Brain microvascular endothelial cell (primary cell): ENCODE data around the gene DNPH1.

ENCODE experiments used
- DNase-seq: peaks from one replicate; pipeline ENCODE4 v3.0.0-alpha.2; 2020
- H3K27ac ChIP-seq: fragments of 250-450 bp; sonication (Bioruptor Pico); 2 replicates; pipeline ENCODE4 v1.5.1; 2020; ENCODE audit warnings: mild to moderate bottlenecking, moderate library complexity
- H3K27me3 ChIP-seq: fragments of 250-450 bp; sonication (Bioruptor Pico); replicated peaks from 2 replicates; pipeline ENCODE4 v1.5.1; 2020; ENCODE audit warnings: mild to moderate bottlenecking
- H3K36me3 ChIP-seq: fragments of 250-450 bp; sonication (Bioruptor Pico); replicated peaks from 2 replicates; pipeline ENCODE4 v1.5.1; 2020; ENCODE audit warnings: mild to moderate bottlenecking
- H3K4me3 ChIP-seq: 2 replicates; pipeline ENCODE4 v1.5.1; 2011; ENCODE audit warnings: low read depth, mild to moderate bottlenecking, control low read depth, low read length, moderate library complexity
- CTCF ChIP-seq: IDR thresholded peaks from 2 replicates; pipeline ENCODE4 v1.5.1; 2011; ENCODE audit warnings: low read depth, mild to moderate bottlenecking, moderate library complexity, low read length, control low read depth, inconsistent platforms; ENCODE audit errors: missing control alignments
- in situ Hi-C: cut with HindIII; loops from 2 replicates; pipeline ENCODE4 v1.10.0; 2017; ENCODE audit warnings: low sequenced_read_pairs, low pct_ligation_motif_present

Gene DNPH1

GRCh38 chr6:43189776-43190304, 39.4 kb downstream of the DNPH1 start:
- H3K27me3 ChIP-seq, result no peaks in the 10 kb centered on the region
- no peak for DNase-seq
- no peak overlapping the region for H3K27ac ChIP-seq
- TF ChIP-seq CTCF, result no peak
- no peak overlapping the region for H3K4me3 ChIP-seq
- H3K36me3 ChIP-seq, result peaks cover 10% of the 10 kb centered on the region
- in situ Hi-C loops, result no loop called here

GRCh38 chr6:43188426-43188825, 40.9 kb downstream of the DNPH1 start:
- DNase-seq, result no peak
- peaks cover 10% of the 10 kb centered on the region for H3K36me3 ChIP-seq
- H3K27ac ChIP-seq, result no peak overlapping the region
- in situ Hi-C loops, result no loop called here
- no peaks in the 10 kb centered on the region for H3K27me3 ChIP-seq
- TF ChIP-seq CTCF, result no peak
- H3K4me3 ChIP-seq, result no peak overlapping the region

GRCh38 chr6:43187821-43188220, 41.5 kb downstream of the DNPH1 start:
- no peak for TF ChIP-seq CTCF
- H3K27me3 ChIP-seq, result no peaks in the 10 kb centered on the region
- no peak for DNase-seq
- no peak overlapping the region for H3K4me3 ChIP-seq
- no peak overlapping the region for H3K27ac ChIP-seq
- peaks cover 10% of the 10 kb centered on the region for H3K36me3 ChIP-seq
- in situ Hi-C loops, result no loop called here

- DNase-seq, result no peak
- Histone ChIP-seq H3K4me3 (no peak overlapping the region), H3K27me3 (no peaks in the 10 kb centered on the region), H3K27ac (no peak overlapping the region), H3K36me3 (peaks cover 10% of the 10 kb centered on the region)
- in situ Hi-C loops, result no loop called here
- TF ChIP-seq CTCF, result no peak
These were observed 42.6 kb downstream of the DNPH1 start for GRCh38 chr6:43186706-43187105.

GRCh38 chr6:43186019-43186418, 43.3 kb downstream of the DNPH1 start:
- H3K36me3 ChIP-seq, result peaks cover 10% of the 10 kb centered on the region
- no peak for DNase-seq
- in situ Hi-C loops, result no loop called here
- no peak for TF ChIP-seq CTCF
- H3K27me3 ChIP-seq, result no peaks in the 10 kb centered on the region
- no peak overlapping the region for H3K27ac ChIP-seq
- H3K4me3 ChIP-seq, result no peak overlapping the region

GRCh38 chr6:43185391-43185985, 43.8 kb downstream of the DNPH1 start:
- no peak for DNase-seq

More at GRCh38 chr6:43185391-43185985, 43.8 kb downstream of the DNPH1 start:
- in situ Hi-C loops, result no loop called here
- Histone ChIP-seq H3K36me3 (peaks cover 13% of the 10 kb centered on the region), H3K4me3 (no peak overlapping the region), H3K27ac (no peak overlapping the region), H3K27me3 (no peaks in the 10 kb centered on the region)
- TF ChIP-seq CTCF, result no peak
